ENCODE data around the gene GPC5.
A peak's percentile ranks its signal among the peaks of the same experiment; 100 is the strongest.
"Not testable (repeated sequence)": the region's sequence is repeated elsewhere in the genome, so short reads cannot be mapped to it uniquely, and the experiment has no call there.

GPC5 gene

DNA sequence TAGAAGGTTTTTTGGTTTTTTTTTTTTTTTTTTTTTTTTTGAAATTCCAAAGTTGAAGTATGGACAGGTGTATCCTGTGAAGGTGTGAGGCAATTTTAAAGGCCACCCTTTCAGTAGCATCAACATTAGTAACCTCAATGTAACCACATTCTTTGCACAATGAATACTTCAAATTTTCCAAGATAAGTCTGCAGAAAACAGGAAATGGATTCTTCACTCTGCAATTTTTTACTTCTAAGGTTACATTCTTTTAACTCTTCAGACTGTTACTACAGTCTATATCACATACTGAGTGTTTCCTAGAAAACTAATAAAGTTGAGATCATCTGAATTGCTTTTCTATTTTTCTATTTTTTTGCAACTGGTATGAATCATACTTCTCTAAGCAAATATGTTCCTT lies 1259.1 kb downstream of the GPC5 start:
- no peak for DNase-seq (ENCODE audit: low read depth)

GRCh38 chr13:92658293-92658692 lies 1259.9 kb downstream of the GPC5 start:
- no peak for DNase-seq (ENCODE audit: low read depth)

GRCh38 chr13:92661406-92661805 lies 1263.0 kb downstream of the GPC5 start:
- no peak for DNase-seq (ENCODE audit: low read depth)

DNA sequence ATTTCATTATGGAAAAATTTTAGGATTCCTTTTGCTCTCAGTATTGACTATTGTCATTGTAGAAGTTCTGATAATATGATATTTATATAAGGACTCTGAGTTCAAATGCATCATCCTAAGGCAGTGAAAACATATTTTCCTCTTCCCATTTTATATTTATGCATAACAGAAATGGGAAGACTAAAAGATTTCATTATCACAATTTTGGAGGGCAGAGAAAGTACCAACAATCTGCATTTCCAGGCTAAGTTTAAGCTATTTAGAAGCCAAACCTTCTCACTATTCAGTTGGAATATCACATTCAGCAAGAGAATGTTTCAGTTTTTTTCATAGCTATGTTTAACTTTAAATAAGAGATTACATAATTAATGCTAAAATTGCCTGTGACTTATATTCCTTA lies 1269.7 kb downstream of the GPC5 start:
- no peak for DNase-seq (ENCODE audit: low read depth)

- DNase-seq (ENCODE audit: low read depth) = no peak
Measured at GRCh38 chr13:92670096-92670495, 1271.7 kb downstream of the GPC5 start.

- DNase-seq (ENCODE audit: low read depth) = no peak
Measured at GRCh38 chr13:92671821-92672220, 1273.4 kb downstream of the GPC5 start.

- no peak for DNase-seq (ENCODE audit: low read depth)
Measured at GRCh38 chr13:92676246-92676645, 1277.8 kb downstream of the GPC5 start.

DNA sequence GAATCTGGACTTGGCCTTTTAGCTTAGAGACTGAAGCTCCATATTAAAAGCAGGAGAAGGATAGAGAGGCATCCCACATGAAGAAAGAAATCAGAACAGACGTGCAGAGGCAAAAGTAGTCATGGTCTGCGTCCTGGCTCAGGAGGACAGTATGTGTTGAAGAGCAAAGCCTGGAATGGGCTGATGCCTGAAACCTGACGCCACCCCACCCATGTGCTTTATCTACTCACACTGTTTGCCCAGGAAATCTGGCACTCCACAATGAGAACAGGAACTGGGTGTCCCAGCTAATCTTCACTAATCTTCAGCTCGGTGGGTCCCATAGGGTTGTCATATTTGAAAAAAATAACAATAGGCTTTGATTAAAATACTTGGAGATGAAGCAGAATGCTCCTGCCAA lies 1279.2 kb downstream of the GPC5 start:
- no peak for DNase-seq (ENCODE audit: low read depth)

- DNase-seq (ENCODE audit: low read depth) = no peak
Measured at GRCh38 chr13:92679602-92680001, 1281.2 kb downstream of the GPC5 start.

DNA sequence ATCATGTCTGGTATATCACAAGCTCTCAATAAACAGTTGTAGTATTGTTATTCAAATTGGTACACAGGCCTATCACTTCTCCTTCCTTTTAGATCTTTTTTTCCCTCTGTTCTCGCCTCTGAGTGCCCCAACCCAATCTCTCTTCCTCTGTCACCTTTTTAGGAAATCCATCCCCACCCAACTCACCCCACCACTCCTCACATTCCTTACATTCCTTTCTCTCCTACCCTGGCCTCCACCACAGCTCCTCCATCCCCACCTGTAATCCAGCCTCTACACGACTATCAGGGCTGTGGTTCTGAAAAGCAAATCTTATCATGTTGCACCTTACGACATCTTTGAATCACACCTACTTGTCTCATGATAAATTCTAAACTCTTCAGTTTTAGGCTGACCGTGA lies 1282.8 kb downstream of the GPC5 start:
- no peak for DNase-seq (ENCODE audit: low read depth)

DNA sequence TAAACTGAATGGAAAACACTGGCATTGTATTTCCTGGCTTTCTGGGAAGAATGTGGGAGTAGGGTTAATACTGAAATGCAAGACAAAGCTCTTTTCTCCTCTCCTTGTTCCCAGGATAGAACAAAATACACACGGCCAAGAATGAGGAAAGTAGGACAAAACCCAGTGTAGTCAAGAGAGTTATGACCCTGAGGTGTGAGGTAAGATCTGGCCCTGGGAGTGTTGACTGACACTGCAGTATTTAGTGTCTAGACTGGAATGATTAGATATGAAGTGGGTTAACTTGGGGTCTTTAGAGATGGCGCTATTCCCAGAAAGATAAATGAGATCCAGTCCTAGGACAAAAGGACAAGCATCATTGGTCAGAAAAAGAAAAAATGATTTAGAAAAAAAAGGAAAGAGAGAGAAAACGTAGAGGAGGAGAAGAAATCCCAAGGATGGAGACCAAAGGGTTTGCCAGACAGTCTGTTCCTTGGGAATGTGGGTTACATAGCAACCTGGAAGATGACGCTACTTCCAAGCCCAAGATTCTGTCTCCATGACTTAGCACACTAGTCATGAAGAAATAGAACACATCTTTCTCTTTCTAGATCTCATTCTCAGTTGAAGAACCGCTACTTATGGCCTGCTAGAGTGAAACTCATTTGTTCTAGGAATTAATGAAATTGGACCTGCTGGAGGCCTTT lies 1284.6 kb downstream of the GPC5 start:
- no peak for DNase-seq (ENCODE audit: low read depth)

GRCh38 chr13:92694047-92694446 lies 1295.6 kb downstream of the GPC5 start:
- no peak for DNase-seq (ENCODE audit: low read depth)

- not testable (repeated sequence) for DNase-seq (ENCODE audit: low read depth)
Measured at GRCh38 chr13:92695827-92696226, 1297.4 kb downstream of the GPC5 start.

DNA sequence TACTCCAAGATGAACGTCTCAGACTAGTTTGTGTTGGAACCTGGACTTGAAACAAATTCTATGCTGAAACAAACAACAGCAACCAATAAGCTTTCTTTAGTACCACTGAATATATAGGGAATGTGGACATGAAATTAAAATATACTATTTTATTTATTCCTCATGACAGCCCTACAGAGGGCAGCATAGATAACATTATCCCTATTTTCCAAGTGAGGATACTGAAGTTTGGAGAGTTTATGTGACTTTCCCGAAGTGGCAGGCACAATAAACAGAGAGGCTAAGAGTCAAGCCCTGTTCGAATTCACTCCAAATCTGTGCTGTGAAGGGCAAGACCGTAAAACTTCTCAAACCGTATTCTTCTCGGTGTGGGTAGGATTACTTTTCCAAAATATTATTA lies 1318.3 kb downstream of the GPC5 start:
- DNase-seq (ENCODE audit: low read depth) = peak; percentile 14

GRCh38 chr13:92717857-92718256 lies 1319.4 kb downstream of the GPC5 start:
- DNase-seq (ENCODE audit: low read depth) = no peak

DNA sequence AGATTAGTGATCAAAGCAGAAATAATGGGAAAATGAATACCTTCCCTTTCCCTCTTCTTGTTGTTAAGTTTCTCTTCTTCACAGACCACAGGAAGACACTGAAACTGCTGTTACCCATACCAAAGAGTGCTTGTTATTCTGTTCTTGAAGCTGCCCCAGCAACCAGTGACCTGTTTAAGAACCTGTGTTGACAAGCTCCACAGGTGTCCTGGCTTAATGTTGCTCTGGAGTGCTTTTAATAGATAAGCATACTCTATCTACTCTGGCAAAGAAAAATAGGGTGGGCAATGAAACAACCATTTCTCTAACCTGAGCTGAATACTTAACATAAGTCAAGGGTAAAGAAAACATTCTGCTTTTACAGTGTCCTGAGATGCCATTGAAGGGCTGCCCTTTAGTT lies 1321.4 kb downstream of the GPC5 start:
- DNase-seq (ENCODE audit: low read depth) = no peak

DNA sequence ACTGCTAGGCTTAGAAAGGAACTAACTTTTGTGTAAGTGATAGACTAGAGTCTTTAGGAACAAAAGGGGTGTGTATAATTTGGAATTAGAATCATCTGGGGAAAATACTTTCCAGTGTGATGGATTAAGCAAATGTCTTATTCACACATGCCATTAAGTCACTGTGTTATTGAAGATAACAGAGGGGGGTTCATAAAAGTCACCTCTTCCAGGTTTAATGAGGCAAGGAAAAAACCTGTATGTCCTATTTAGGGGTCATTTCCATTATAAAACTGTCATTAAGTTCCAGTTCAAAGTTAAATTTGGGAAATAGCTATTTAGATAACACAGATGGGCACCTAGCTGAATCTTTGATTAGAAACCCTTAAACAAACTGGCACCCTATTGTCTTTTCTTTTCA lies 1323.2 kb downstream of the GPC5 start:
- DNase-seq (ENCODE audit: low read depth) = no peak

DNA sequence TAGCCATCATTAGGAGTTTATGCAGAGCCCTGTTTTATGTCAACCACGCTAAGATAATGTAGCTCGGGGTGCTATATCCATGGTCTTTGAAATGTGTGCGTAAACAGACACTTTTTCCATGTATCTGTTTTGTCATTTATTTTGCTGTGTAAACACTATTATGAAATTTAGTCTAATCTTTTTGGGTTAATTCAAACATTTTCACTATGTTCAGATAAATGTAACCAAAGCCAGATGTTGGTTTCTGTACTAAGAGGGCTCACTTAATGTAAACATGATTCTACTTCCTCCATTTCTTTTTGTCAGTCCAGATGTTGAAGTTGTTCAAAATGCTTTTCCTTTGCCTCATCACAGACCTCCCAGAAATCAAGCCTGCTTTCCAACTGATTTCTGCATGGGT lies 1328.7 kb downstream of the GPC5 start:
- no peak for DNase-seq (ENCODE audit: low read depth)

GRCh38 chr13:92734068-92734467 lies 1335.6 kb downstream of the GPC5 start:
- no peak for DNase-seq (ENCODE audit: low read depth)

DNA sequence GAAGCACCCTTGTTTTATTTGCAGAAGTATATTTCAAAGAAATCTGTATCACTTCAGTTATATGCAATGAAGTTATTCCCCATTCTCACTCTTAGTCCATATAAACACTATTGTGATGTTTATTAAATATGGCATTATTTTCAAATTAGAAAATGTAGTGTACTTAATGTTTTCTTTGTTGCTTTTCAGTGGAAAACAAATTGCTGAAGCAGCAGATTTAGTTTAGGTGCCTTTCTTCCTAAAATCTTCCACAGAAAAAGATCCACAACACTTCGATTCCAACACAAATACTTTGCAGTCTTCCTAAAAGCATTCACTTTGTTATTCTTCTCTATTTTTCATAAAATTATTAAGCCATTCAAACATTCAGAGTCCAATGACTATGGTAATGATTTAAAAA lies 1336.1 kb downstream of the GPC5 start:
- DNase-seq (ENCODE audit: low read depth) = no peak

DNA sequence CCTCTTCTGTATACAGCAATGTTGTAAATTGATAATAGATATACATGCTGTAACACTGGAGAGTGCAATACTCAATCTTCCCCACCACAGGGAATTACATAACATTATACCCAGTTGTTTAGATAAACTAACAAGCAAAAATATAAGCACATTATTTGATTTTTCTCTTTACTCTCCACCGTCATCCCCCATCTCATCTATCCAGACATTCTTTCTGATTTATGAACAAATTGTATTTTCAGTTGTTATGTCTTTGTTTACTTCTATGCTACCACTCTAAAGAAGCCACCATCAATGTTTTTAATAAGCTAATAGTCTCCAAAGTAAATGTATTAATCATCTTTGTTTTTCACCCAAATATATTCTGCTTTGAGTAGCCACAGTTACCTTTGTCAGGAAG lies 1337.5 kb downstream of the GPC5 start:
- DNase-seq (ENCODE audit: low read depth) = no peak

DNA sequence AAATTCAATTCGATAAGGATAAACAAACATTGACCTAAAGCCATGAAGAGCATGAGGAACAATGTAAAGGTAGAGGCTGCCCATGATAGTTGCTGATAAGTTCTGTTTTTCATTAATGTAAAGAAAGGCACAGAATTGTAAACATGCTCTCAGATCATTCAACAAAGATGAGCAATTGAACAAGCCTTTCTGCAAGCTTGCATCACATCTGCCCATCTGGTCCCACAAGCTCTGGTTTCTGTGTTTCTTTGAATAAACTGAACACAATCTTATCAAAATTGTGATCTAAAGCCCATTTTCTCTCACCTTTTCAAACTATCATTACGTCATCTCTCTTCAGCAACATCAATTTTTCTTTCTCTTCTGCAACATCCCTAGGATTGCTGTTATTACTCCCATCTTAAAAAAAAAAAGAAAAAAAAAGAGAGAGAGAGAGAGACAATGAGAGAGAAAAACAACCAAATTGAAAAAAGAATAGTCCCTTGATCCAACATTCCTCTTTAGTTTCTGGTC lies 1340.9 kb downstream of the GPC5 start:
- DNase-seq (ENCODE audit: low read depth) = no peak

GRCh38 chr13:92743992-92744391 lies 1345.6 kb downstream of the GPC5 start:
- no peak for DNase-seq (ENCODE audit: low read depth)

DNA sequence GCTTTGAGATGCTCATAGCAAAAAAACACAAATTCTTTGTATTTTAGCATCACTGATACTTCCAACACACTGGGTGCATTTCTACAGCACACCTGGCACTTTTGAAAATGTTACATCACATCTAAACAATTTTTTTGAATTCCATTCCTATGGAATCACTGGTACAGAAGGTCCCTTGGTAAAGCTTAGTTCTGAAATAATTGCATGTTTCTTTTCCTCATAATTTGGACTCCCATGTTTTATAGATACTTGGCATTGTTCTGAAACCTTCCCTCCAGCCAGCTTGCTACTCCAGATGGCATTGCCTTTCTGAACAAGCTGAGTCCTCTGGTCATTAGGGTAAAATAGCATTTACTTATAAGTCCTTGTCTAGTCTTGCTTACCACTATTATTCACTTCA lies 1346.8 kb downstream of the GPC5 start:
- DNase-seq (ENCODE audit: low read depth) = no peak

Data from fibroblast of gingiva (primary cell).